Activated CD4-positive, alpha-beta T cell treated with anti-CD3 and anti-CD28 coated beads, Interleukin-2, amount 50 U/mL, for 1 hour (primary cell): Measurements from ENCODE around the gene PRKCSH.
"Not testable (repeated sequence)": the region's sequence is repeated elsewhere in the genome, so short reads cannot be mapped to it uniquely, and the experiment has no call there.

Source experiments
- DNase-seq: peaks from one replicate; pipeline ENCODE4 v3.0.0-alpha.2; 2020

Gene PRKCSH

GRCh38 chr19:11451327-11451870 is 16.0 kb downstream of the PRKCSH start:
- DNase-seq, result no peak

GRCh38 chr19:11451871-11452619 is 16.6 kb downstream of the PRKCSH start:
- no peak for DNase-seq

- no peak for DNase-seq
These were observed 17.3 kb downstream of the PRKCSH start for GRCh38 chr19:11452620-11453310.

GRCh38 chr19:11453468-11454341 is 18.3 kb downstream of the PRKCSH start:
- DNase-seq, result peak; percentile 19

- not testable (repeated sequence) for DNase-seq
These were observed 19.8 kb downstream of the PRKCSH start for GRCh38 chr19:11455233-11455554.

GRCh38 chr19:11456659-11457058 is 21.2 kb downstream of the PRKCSH start:
- DNase-seq, result no peak

- DNase-seq, result no peak
These were observed 21.7 kb downstream of the PRKCSH start for GRCh38 chr19:11457115-11457514.

GRCh38 chr19:11457831-11458230 is 22.4 kb downstream of the PRKCSH start:
- no peak for DNase-seq

GRCh38 chr19:11458236-11458900 is 22.9 kb downstream of the PRKCSH start:
- no peak for DNase-seq

- not testable (repeated sequence) for DNase-seq
These were observed 23.5 kb downstream of the PRKCSH start for GRCh38 chr19:11458912-11459311.

GRCh38 chr19:11460207-11460606 is 24.8 kb downstream of the PRKCSH start:
- DNase-seq, result no peak

GRCh38 chr19:11461453-11461852 is 26.0 kb downstream of the PRKCSH start:
- DNase-seq, result no peak

- peak; percentile 10 for DNase-seq
These were observed 28.0 kb downstream of the PRKCSH start for GRCh38 chr19:11463391-11463790.

- DNase-seq, result no peak
These were observed 29.2 kb downstream of the PRKCSH start for GRCh38 chr19:11464333-11465265.

- DNase-seq, result no peak
These were observed 30.2 kb downstream of the PRKCSH start for GRCh38 chr19:11465600-11465999.

- DNase-seq, result not testable (repeated sequence)
These were observed 32.9 kb downstream of the PRKCSH start for GRCh38 chr19:11468266-11468845.

- no peak for DNase-seq
These were observed 38.3 kb downstream of the PRKCSH start for GRCh38 chr19:11473725-11474124.

GRCh38 chr19:11475343-11475742 is 39.9 kb downstream of the PRKCSH start:
- DNase-seq, result not testable (repeated sequence)

GRCh38 chr19:11475861-11476260 is 40.4 kb downstream of the PRKCSH start:
- no peak for DNase-seq

- no peak for DNase-seq
These were observed 43.0 kb downstream of the PRKCSH start for GRCh38 chr19:11478167-11479089.
